Ammon's horn (tissue), 1 donor: ENCODE measurements around the gene SPAG4.
A peak's percentile ranks its signal among the peaks of the same experiment; 100 is the strongest.

Experiments used
- DNase-seq: peaks from one replicate; pipeline ENCODE4 v3.0.0-alpha.2; 2016; ENCODE audit warnings: low spot score

SPAG4 gene

GRCh38 chr20:35615667-35616464 is at the start of gene SPAG4:
Gene SPAG4 (plus strand): TSS chr20:35615829. CDS start chr20:35616004, 175 bp downstream.
- peak; percentile 98 for DNase-seq

GRCh38 chr20:35568645-35569044 is 47.0 kb upstream of the SPAG4 start:
- DNase-seq, result no peak

GRCh38 chr20:35571555-35571954 is 44.1 kb upstream of the SPAG4 start:
- DNase-seq, result no peak

DNA sequence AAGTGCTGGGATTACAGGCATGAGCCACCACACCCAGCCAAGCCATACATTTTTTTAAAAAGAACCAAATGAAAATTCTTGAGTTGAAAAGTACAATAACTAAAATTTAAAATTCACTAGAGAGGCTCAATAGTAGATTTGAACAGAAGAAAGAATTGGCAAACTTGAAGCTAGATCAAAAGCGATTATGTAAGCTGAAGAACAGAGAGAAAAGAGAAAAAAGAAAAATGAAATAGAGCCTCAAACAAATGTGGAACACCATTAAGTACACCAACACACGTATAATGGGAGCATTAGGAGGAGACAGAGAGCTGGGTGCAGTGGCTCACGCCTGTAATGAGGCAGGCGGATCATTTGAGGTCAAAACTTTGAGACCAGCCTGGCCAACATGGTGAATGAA is 42.8 kb upstream of the SPAG4 start:
- no peak for DNase-seq

- DNase-seq, result no peak
Measured at GRCh38 chr20:35575958-35576357, 39.7 kb upstream of the SPAG4 start.

DNA sequence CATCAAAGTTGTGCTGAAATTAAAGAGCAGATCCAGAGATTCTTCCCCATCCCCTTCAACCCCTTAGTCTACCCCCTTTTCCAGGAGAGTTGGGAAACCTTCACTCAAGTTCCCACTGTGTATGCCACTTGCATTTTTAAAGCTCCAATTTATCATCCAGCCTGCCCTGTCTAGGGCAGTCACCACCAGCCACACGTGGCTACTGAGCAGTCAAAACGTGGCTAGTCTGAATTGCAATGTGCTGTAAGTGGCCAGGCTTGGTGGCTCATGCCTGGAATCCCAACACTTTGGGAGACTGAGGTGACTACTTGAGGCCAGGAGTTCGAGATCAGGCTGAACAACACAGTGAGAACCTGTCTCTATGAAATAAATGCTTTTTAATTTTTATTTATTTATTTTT is 38.8 kb upstream of the SPAG4 start:
- no peak for DNase-seq

DNA sequence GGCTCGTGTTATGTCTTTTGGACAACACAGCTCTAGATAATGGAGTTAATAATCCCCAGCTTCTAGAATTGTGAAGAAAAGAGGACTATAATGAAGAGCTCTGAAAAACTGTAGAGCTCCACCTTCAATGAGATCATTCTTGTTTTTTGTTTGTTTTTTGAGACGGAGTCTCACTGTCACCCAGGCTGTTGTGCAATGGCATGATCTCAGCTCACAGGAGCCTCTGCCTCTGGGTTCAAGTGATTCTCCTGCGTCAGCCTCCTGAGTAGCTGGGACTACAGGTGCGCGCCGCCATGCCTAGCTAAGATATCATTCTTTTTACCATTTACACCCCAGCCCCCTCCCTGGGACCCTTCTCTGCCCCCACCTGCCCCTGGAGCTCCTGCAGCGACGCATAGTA is 37.2 kb upstream of the SPAG4 start:
- DNase-seq, result no peak

- DNase-seq, result no peak
Measured at GRCh38 chr20:35579196-35579595, 36.4 kb upstream of the SPAG4 start.

- DNase-seq, result no peak
Measured at GRCh38 chr20:35582131-35582530, 33.5 kb upstream of the SPAG4 start.

DNA sequence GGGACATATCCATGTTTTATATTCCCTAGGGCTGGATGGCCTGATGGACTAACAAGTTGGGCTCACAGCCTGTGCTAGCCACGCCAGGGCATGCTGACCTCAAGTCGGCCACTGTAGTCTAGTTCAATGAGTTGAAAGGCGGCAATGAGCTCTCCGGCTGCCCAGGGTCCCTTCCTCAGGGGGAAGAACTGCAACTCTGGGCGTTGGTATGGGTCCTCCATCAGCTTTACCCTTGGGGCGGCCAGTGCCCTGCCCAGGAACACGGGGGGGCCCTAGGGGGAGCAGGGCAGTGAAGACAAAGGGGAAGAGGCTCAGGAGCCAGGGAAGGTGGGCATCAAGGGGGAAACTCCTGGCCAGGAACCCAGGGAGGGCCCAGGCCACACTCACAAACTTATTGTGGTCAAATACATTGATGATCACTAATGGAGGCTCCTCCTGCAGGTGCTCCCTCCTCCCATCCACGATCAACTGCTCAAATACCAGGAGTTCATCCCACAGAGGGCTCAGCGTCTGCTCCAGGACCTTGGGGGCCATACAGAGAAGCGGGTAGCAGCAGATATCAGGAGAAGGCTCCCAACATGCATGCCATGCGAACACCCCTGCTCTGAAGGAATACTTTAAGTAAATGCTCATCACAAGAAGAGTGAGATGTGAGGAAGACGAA is 32.8 kb upstream of the SPAG4 start:
- no peak for DNase-seq

GRCh38 chr20:35583636-35584560 is 31.7 kb upstream of the SPAG4 start:
- DNase-seq, result no peak

DNA sequence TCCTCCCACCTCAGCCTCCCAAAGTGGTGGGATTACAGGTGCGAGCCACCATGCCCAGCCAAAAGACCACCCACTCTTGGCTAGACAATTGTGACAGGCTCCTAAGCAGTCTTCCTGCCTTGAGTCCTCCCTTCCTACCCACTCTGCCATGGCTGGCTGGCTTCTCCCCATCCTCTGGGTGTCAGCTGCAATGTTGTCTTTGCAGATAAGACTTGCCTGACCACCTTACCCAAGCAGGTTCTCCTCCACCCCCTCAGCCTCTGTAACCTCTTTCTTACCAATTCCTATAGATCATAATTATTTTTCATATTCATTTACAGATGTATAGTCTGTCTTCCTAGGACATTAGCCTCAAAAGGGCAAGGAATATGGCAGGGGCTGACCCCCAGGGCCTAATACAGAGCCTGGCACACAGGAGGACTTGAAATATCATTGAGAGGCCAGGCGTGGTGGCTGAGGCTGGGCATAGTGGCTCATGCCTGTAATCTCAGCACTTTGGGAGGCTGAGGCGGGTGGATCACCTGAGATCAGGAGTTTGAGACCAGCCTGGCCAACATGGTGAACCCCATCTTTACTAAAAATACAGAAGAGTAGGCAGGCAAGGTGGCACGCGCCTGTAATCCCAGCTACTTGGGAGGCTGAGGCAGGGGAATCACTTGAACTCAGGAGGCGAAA is 28.7 kb upstream of the SPAG4 start:
- no peak for DNase-seq

DNA sequence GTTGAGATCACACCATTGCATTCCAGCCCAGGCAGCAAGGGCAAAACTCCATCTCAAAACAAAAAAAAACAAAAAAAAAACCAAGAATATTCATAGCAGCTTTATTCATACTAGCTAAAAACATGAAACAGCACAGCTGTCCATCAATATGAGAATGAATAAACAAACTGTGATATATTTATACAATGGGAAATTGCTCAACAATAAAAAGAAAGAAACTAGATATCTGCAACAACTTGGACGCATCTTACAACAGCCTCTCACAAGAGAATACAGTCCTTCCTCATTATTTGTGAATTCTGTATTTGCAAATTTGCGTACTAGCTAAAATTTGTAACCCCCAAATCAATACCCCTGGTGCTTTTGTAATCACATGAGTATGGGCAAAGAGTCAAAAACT is 28.2 kb upstream of the SPAG4 start:
- no peak for DNase-seq

DNA sequence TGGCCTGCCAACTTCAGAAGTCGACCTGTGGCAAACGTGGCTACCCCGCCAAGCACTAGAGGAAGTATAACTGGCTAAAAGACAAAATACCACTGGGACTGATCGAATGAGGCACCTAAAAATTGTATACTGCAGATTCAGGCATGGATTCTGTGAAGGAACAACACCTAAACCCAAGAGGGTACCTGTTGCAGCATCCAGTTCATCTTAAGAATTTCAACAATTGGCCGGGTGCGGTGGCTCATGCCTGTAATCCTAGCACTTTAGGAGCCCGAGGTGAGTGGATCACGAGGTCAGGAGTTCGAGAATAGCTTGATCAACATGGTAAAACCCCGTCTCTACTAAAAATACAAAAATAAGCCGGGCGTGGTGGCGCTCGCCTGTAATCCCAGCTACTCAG is 27.2 kb upstream of the SPAG4 start:
- DNase-seq, result no peak

DNA sequence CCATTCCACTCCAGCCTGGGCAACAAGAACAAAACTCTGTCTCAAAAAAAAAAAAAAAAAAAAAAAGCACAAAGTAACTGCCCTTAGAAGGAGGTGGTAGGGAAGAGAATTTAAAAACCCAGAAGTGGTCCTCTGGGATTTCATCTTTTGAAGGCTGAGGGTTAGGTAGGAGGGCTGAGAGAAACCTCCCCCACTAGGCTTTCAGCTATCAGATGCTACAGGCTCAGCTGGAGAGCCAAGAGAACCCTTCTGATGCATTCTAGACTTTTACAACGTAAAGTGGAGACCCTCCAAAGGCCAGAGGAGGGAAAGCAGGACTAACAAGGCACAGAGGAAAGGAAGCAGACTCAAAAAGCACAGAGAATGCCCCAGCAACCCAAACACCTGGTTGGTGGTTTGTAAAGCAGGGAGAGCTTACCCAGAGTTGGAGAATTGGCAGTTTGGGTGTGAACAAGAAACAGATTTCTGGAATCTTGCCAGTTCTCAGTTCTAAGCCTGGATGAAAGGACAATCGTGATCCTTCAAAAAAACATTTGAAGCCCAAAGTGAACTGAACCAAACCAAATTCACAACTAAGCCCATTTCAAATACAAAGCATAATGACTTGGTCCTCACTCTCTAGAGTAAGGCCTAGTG is 23.2 kb upstream of the SPAG4 start:
- DNase-seq, result no peak

- DNase-seq, result no peak
Measured at GRCh38 chr20:35595456-35595855, 20.2 kb upstream of the SPAG4 start.

DNA sequence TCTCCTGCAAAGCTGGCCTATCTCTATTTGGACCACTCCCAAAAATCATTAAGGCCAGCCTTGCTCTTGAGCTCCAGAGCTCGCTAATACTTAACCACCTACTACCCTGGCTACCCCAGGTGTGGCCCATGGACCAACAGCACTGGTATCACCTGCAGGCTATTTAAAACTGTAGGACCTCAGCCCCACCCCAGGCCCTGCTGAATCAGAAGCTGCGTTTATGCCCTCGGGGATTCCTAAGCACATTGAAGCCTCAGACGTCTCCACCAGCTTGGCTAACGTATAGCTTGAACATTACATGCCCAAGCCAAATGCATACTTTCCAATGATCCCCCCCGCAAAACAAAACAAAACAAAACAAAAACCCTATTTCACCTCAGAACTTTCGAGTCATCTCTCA is 19.7 kb upstream of the SPAG4 start:
- no peak for DNase-seq

DNA sequence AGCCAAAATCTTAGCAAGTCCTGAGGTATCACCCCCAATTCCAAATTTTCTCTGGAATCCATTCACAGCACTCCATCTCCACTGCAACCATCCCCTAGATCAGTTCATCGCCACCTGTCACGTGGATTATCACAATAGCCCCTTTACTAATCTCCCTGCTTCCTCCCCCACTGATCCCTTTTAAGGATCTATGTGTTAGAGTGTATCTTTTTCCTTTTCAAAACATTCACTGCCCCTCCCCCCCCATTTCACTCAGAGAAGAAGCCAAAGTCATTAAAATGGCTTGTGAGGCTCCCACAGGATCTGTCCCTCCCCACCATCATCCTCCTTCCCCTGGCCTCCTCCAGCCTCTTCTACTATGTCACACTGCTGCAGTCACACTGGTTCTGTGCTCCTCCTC is 18.4 kb upstream of the SPAG4 start:
- no peak for DNase-seq

DNA sequence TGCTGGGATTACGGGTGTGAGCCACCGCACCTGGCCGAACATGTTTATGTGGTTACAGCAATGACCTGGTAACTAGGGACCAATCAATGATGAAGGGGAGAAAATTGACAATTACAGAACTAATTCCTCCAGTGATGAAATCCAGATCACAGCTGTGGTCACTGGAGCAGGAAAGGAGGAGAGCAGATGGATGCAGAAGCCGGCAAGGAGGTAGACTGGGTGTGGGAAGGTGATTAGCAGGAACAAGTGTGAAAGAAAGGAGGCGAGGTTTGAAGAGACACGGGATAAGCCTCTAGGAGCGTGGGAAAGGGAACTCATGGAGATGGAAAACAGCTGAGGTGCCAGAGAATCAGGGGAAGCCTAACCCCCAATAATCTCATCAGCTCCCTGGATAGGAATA is 17.2 kb upstream of the SPAG4 start:
- DNase-seq, result no peak

DNA sequence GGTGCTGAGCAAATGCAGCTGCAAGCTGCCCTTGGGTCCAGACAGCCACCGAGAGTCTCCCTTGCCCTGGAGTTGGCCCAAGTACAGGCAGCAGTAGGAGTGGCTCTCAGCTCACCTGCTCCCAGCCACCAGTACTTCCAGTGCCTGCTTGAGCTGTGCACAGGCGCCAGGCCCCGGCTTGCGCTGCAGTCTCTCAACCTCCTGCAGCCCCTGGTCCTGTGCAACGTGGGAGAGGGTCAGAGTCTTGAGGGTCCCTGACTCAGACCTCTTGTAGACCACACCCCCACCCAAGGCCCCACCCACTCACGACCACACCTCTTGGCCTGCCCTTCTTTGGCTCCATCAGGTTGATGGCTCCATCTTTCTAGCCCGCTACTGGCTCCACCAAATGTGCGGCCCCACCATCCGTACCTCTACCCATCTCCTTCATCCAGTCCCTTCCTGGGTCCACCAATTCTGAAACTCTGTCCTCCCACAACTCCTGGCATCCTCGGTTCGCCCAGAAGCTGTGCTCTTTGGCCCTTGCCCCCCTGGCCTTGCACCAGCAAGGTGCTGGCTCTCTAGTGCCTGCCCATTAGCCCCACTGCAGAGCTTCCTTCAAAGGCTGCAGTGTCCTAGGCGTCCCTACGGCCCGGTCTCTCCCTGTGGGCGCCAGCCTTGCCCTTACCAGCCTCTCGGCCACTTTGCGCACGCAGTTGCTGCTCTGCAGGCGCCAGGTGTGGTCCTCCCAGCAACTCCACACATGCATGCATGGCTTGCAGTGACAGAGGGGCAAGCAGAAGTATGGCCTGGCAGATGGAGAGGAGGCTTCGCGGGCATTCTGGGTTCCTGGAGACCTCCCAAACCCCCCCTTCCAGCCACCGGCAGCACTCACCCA is 16.5 kb upstream of the SPAG4 start:
- no peak for DNase-seq

DNA sequence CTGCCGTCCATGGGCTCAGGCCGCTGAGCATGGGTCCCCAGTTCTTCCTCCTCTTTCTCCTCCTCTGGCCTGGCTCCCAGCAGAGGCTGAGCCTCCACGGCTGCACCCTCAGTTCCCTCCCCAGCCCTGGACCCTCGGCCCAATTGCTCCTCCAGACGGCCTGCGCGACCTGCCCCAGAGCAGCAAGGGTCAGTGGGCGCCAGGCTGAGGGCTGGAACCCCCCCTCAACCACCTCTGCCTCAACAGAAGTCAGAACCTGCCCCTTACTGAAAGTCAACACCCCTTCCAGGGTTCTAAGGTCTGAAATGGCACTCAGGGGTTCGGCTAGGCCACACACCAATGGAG is 15.9 kb upstream of the SPAG4 start:
- no peak for DNase-seq
